ENCODE results near the gene POLE4. TPM values are rescaled to one million over a fixed set of nuclear protein-coding genes. Genes with fewer than 3 reads are reported as not detected.

The POLE4 gene
- total RNA-seq, 1 experiment from 2014 or later = 25.6 TPM

GRCh38 chr2:74984947-74985637, 26.6 kb downstream of the POLE4 start (continued):
- TF ChIP-seq REST (IDR thresholded peaks at IDR 0.05; ENCODE audit: low read depth) = no peak

GRCh38 chr2:74985978-74986609, 27.7 kb downstream of the POLE4 start:
- CTCF ChIA-PET = no interaction called here
- Histone ChIP-seq H3K4me3 (replicated peaks in 1 of 2; ENCODE audit: low read depth in 1 of 2, low read length in 2 of 2) (no peak overlapping the region), H3K27me3 (ENCODE audit: insufficient read depth, low read length) (no peaks in the 10 kb centered on the region), H3K9me3 (ENCODE audit: control insufficient read depth in 1 of 2, insufficient read depth in 1 of 2, low read depth in 1 of 2, low read length in 2 of 2) (no peaks in the 10 kb centered on the region), H2AFZ (ENCODE audit: low read depth, low read length, poor library complexity, severe bottlenecking) (no peak overlapping the region), H3K4me2 (ENCODE audit: low read length) (no peak overlapping the region), H3K4me1 (ENCODE audit: control insufficient read depth in 1 of 2, insufficient read depth in 2 of 2, low read length in 2 of 2) (no peaks in the 10 kb centered on the region), H3K36me3 (ENCODE audit: control insufficient read depth in 1 of 2, insufficient read depth in 2 of 2, low read length in 2 of 2) (no peaks in the 10 kb centered on the region), H3K79me2 (ENCODE audit: insufficient read depth, low read length) (no peaks in the 10 kb centered on the region), H3K27ac (ENCODE audit: low read depth, low read length) (no peak overlapping the region), H4K20me1 (ENCODE audit: insufficient read depth) (no peaks in the 10 kb centered on the region), H3K9me2 (ENCODE audit: insufficient read depth) (no peaks in the 10 kb centered on the region), H3K9ac (ENCODE audit: low read length) (no peak overlapping the region)
- BruUV-seq (replicated peaks) = no TSS peak
- no peak for TF ChIP-seq REST (IDR thresholded peaks at IDR 0.05; ENCODE audit: low read depth)
- TF ChIP-seq CBX3 (IDR thresholded peaks at IDR 0.05; ENCODE audit: low read depth) = no peak
- TF ChIP-seq ELF1 (IDR thresholded peaks at IDR 0.05; ENCODE audit: borderline replicate concordance, low read depth) = no peak
- TF ChIP-seq FOSL1 (IDR thresholded peaks at IDR 0.05; ENCODE audit: low read depth) = no peak
- no peak for TF ChIP-seq SP1 (IDR thresholded peaks at IDR 0.05; ENCODE audit: low read depth)
- no peak for TF ChIP-seq JUND (IDR thresholded peaks at IDR 0.05)
- no peak for TF ChIP-seq ZNF274 (IDR thresholded peaks at IDR 0.05; ENCODE audit: low read depth, low read length)
- no peak for TF ChIP-seq SIN3A (IDR thresholded peaks at IDR 0.05; ENCODE audit: low read depth)
- intact Hi-C loops (cut with micrococcal nuclease) = no loop called here
- RAD21 ChIA-PET (ENCODE audit: low non-redundant PET in 1 of 2, low total read pairs in 2 of 2, uncharacterized antibody in 2 of 2, unreplicated experiment in 2 of 2) = no interaction called here
- ATAC-seq = no peak
- POLR2A ChIA-PET = no interaction called here
- DNase-seq (ENCODE audit: low read depth, low spot score) = no peak
